Liver (tissue), 9 donors: ENCODE data around the gene ANKS1A. TPM values are rescaled to one million over a fixed set of nuclear protein-coding genes. Genes with fewer than 3 reads are reported as not detected.

Source experiments
- DNase-seq: peaks from one replicate; pipeline ENCODE4 v3.0.0-alpha.2; 2017; ENCODE audit warnings: low spot score
- H3K27ac ChIP-seq, 2 donors: one replicate each; pipeline ENCODE4 v1.7.0; 2013; ENCODE audit warnings: inconsistent platforms in 2 of 2, low read length in 2 of 2, control low read depth in 1 of 2, low read depth in 1 of 2, mild to moderate bottlenecking in 1 of 2
- H3K27me3 ChIP-seq, 4 donors: one replicate each; pipeline versions ENCODE4 v1.6.1 to v1.7.0; 2013; ENCODE audit warnings: low read length in 3 of 4, inconsistent platforms in 1 of 4, mild to moderate bottlenecking in 1 of 4, moderate library complexity in 1 of 4; ENCODE audit not compliant: control insufficient read depth in 4 of 4, insufficient read depth in 4 of 4
- H3K36me3 ChIP-seq, 4 donors: one replicate each; pipeline versions ENCODE4 v1.6.1 to v1.7.0; 2013; ENCODE audit warnings: low read length in 3 of 4, mild to moderate bottlenecking in 3 of 4, low read depth in 1 of 4, moderate library complexity in 1 of 4; ENCODE audit not compliant: control insufficient read depth in 4 of 4, insufficient read depth in 3 of 4
- H3K4me1 ChIP-seq, 4 donors: one replicate each; pipeline versions ENCODE4 v1.6.1 to v1.7.0; 2013; ENCODE audit warnings: low read length in 3 of 4, mild to moderate bottlenecking in 3 of 4, moderate library complexity in 1 of 4; ENCODE audit not compliant: control insufficient read depth in 4 of 4, insufficient read depth in 4 of 4
- H3K4me3 ChIP-seq, 3 donors: one replicate each; pipeline versions ENCODE4 v1.6.1 to v1.7.0; 2013; ENCODE audit warnings: low read length in 3 of 3, control low read depth in 1 of 3, low read depth in 1 of 3, mild to moderate bottlenecking in 1 of 3
- H3K9ac ChIP-seq, 2 donors: one replicate each; pipeline ENCODE4 v1.7.0; 2013; ENCODE audit warnings: low read length in 2 of 2, mild to moderate bottlenecking in 2 of 2, moderate library complexity in 2 of 2, control low read depth in 1 of 2, low read depth in 1 of 2
- H3K9me3 ChIP-seq, 4 donors: one replicate each; pipeline versions ENCODE4 v1.6.1 to v1.7.0; 2013; ENCODE audit warnings: low read length in 3 of 4; ENCODE audit not compliant: control insufficient read depth in 4 of 4
- ATF3 ChIP-seq: IDR thresholded peaks from 2 replicates; pipeline ENCODE4 v1.6.1; 2016; ENCODE audit warnings: antibody characterized with exemption
- CTCF ChIP-seq: fragments of 150-350 bp; IDR thresholded peaks from 2 replicates; pipeline ENCODE4 v1.5.1; 2017; ENCODE audit warnings: improper control_type of control experiment, low read depth, low read length; ENCODE audit not compliant: missing input control
- EGR1 ChIP-seq, 2 donors: IDR thresholded peaks; 2 replicates each; pipeline ENCODE4 v1.6.1; 2016 to 2018; ENCODE audit warnings: antibody characterized with exemption in 2 of 2, low read depth in 2 of 2
- FOXA1 ChIP-seq: IDR thresholded peaks from 2 replicates; pipeline ENCODE4 v1.6.1; 2016; ENCODE audit warnings: antibody characterized with exemption
- FOXA2 ChIP-seq: IDR thresholded peaks from 2 replicates; pipeline ENCODE4 v1.6.1; 2016; ENCODE audit warnings: antibody characterized with exemption
- GABPA ChIP-seq, 2 donors: IDR thresholded peaks in 1 of 2; conservative IDR thresholded peaks in 1 of 2; 2 replicates each; pipeline ENCODE4 v1.6.1; 2016; ENCODE audit warnings: antibody characterized with exemption in 2 of 2, mild to moderate bottlenecking in 1 of 2, moderate library complexity in 1 of 2
- HNF4G ChIP-seq: IDR thresholded peaks from 2 replicates; pipeline ENCODE4 v1.6.1; 2016; ENCODE audit warnings: antibody characterized with exemption
- JUND ChIP-seq, 2 donors: IDR thresholded peaks; 2 replicates each; pipeline ENCODE4 v1.6.1; 2016; ENCODE audit warnings: antibody characterized with exemption in 2 of 2
- MAX ChIP-seq: IDR thresholded peaks from 2 replicates; pipeline ENCODE4 v1.6.1; 2016; ENCODE audit warnings: antibody characterized with exemption
- NR2F2 ChIP-seq: IDR thresholded peaks from 2 replicates; pipeline ENCODE4 v1.6.1; 2016; ENCODE audit warnings: antibody characterized with exemption
- RAD21 ChIP-seq, 2 donors: IDR thresholded peaks; 2 replicates each; pipeline ENCODE4 v1.6.1; 2016; ENCODE audit warnings: antibody characterized with exemption in 2 of 2, mild to moderate bottlenecking in 2 of 2
- REST ChIP-seq: IDR thresholded peaks from 2 replicates; pipeline ENCODE4 v1.6.1; 2016; ENCODE audit warnings: antibody characterized with exemption, mild to moderate bottlenecking
- RXRA ChIP-seq, 2 donors: IDR thresholded peaks; 2 replicates each; pipeline ENCODE4 v1.6.1; 2017 to 2018; ENCODE audit warnings: antibody characterized with exemption in 2 of 2, mild to moderate bottlenecking in 1 of 2
- TAF1 ChIP-seq: conservative IDR thresholded peaks from 2 replicates; pipeline ENCODE4 v1.6.1; 2016; ENCODE audit warnings: antibody characterized with exemption, mild to moderate bottlenecking
- YY1 ChIP-seq: IDR thresholded peaks from 2 replicates; pipeline ENCODE4 v1.6.1; 2016; ENCODE audit warnings: antibody characterized with exemption, mild to moderate bottlenecking
- ZBTB33 ChIP-seq: IDR thresholded peaks from 2 replicates; pipeline ENCODE4 v1.6.1; 2016; ENCODE audit warnings: antibody characterized with exemption
- WGBS: extraction: QIAGEN DNeasy Blood & Tissue Kit; methylation state at CpG from one replicate; pipeline ENCODE4 v1.1.7; 2013; 5-methylcytosine and 5-hydroxymethylcytosine counted together
- polyA plus RNA-seq, 2 donors: library from polyadenylated mRNA; stranded (reverse) in 1 of 2; unstranded in 1 of 2; fragments of 200-250 nt in 1 of 2; fragments of >200 nt in 1 of 2; fragmentation: Nextera tagmentation in 1 of 2; extraction: Ambion mirVana in 1 of 2; gene quantifications; one replicate each; pipeline versions ENCODE4 v1.2.1 to v1.2.3, GENCODE V29; 2013 to 2015
- total RNA-seq, 2 donors: library from RNA; depleted of rRNA; stranded (reverse); fragments of >200 nt; gene quantifications; one replicate each; pipeline ENCODE4 v1.2.3, GENCODE V29; 2014
- donor health status: healthy.
- donor health status: healthy.
- donor health status: healthy.
- donor health status: healthy.
- donor health status: healthy.

Gene ANKS1A
- total and polyA plus RNA-seq, 4 donors, result 4.3 to 18.7 (median 6.7) TPM

DNA sequence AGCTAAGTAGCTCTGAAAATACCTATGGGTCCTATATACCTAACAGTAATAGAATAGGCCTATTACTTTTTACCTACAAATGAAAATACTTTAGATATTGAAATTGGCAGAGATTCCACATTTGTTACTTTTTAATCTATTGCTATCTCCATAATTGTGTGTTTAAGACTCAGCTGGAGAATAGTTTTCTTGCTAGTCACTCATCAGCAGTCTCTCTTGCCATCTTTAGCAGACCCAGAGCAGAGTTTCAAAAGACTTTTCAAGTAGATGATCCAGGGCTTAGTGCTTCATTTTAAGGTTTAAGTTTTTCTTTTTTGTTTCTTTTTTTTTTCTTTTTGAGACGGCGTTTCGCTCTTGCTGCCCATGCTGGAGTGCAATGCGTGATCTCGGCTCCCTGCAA, 12.9 kb downstream of the ANKS1A start:
- Histone ChIP-seq H3K36me3 (no peaks in the 10 kb centered on the region), H3K27ac (no peak overlapping the region), H3K9ac (no peak overlapping the region), H3K4me1 (peaks cover 0 to 5% (median 0%) of the 10 kb centered on the region in 4 donors), H3K27me3 (no peaks in the 10 kb centered on the region), H3K9me3 (no peaks in the 10 kb centered on the region), H3K4me3 (no peak overlapping the region)
- WGBS, result 94% methylated on average over 5 of the region's 5 CpGs
- no peak for TF ChIP-seq ZBTB33
- no peak for TF ChIP-seq GABPA (IDR thresholded peaks at IDR 0.05 in 1 of 2, conservative IDR thresholded peaks at IDR 0.05 in 1 of 2)
- no peak for TF ChIP-seq HNF4G
- no peak for TF ChIP-seq ATF3
- no peak for TF ChIP-seq FOXA1
- no peak for TF ChIP-seq MAX
- no peak for TF ChIP-seq JUND (IDR thresholded peaks at IDR 0.05)
- no peak for TF ChIP-seq RAD21 (IDR thresholded peaks at IDR 0.05)
- TF ChIP-seq EGR1 (IDR thresholded peaks at IDR 0.05; ENCODE audit: low read depth in 2 of 2), result no peak
- no peak for TF ChIP-seq NR2F2
- TF ChIP-seq RXRA (IDR thresholded peaks at IDR 0.05), result no peak
- no peak for TF ChIP-seq FOXA2
- TF ChIP-seq CTCF, result no peak
- DNase-seq, result no peak

DNA sequence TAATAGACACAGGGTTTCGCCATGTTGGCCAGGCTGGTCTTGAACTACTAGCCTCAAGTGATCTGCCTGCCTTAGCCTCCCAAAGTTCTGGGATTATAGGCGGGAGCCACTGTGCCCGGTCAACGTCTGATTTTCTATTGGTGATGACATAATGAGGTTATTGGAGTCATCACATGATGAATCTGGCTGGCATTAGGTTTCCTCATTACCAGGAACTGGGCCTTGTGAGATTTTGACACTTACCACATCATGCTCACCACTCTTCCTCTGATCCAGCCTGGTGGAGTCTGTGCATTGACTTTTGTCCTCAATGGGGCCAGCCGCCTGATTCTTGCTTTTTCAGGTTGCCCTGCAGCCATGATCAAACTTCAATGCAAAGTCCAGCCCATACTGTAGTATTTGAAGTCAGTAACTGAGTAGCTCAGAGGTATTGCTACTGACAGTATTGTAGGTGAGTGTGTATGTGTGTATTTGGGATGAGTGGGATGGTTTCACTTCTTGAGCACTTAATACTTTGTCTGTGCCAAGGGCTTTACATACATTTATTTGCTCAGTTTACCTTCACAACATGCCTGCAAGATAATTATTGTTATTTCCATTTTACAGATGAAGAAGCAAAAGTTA, 16.0 kb downstream of the ANKS1A start:
- Histone ChIP-seq H3K27ac (no peak overlapping the region), H3K36me3 (no peaks in the 10 kb centered on the region), H3K4me1 (peaks cover 0 to 5% (median 2%) of the 10 kb centered on the region in 4 donors), H3K4me3 (no peak overlapping the region), H3K9ac (no peak overlapping the region), H3K27me3 (no peaks in the 10 kb centered on the region), H3K9me3 (no peaks in the 10 kb centered on the region)
- DNase-seq, result no peak
- WGBS, result 90% methylated on average over 5 of the region's 5 CpGs
- TF ChIP-seq YY1 (no peak), RXRA (IDR thresholded peaks at IDR 0.05) (no peak), FOXA2 (no peak), TAF1 (no peak), HNF4G (no peak), REST (no peak)
